Stimulated activated CD4-positive, alpha-beta T cell treated with anti-CD3 and anti-CD28 coated beads, Interleukin-1b, Interleukin-23, amount 100 ng/mL, for 4 hours (primary cell): ENCODE results near the gene CES5A.
"Not testable (repeated sequence)": the region's sequence is repeated elsewhere in the genome, so short reads cannot be mapped to it uniquely, and the experiment has no call there.

Source experiments
- DNase-seq, 2 donors: peaks; one replicate each; pipeline ENCODE4 v3.0.0-alpha.2; 2020; ENCODE audit warnings: low read depth in 2 of 2

The CES5A gene, protein sequence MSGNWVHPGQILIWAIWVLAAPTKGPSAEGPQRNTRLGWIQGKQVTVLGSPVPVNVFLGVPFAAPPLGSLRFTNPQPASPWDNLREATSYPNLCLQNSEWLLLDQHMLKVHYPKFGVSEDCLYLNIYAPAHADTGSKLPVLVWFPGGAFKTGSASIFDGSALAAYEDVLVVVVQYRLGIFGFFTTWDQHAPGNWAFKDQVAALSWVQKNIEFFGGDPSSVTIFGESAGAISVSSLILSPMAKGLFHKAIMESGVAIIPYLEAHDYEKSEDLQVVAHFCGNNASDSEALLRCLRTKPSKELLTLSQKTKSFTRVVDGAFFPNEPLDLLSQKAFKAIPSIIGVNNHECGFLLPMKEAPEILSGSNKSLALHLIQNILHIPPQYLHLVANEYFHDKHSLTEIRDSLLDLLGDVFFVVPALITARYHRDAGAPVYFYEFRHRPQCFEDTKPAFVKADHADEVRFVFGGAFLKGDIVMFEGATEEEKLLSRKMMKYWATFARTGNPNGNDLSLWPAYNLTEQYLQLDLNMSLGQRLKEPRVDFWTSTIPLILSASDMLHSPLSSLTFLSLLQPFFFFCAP

DNA sequence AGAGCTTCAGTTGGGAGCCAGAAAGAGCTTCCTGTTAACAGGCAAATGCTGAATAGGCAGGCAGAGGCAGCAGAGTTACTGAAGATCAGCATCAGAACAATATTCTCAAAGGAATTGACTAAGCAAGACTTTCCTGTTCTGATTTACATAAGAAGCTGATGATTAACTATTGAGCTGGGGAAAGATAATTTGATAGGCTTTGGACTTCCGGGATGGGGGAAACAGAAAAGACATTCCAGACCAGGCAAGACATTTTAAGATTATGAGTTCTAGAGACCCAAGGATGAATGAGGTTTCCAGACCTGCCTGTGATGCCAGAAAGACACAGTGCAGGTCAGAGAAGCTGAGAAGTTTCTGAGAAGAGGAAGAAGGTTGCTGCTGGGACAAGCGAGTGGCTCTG lies at the start of gene CES5A:
Gene CES5A, minus strand, starts transcription at position 101 of the 400 bp plus-strand sequence. CDS start 152 bp downstream, outside the sequence.
- DNase-seq, result no peak

DNA sequence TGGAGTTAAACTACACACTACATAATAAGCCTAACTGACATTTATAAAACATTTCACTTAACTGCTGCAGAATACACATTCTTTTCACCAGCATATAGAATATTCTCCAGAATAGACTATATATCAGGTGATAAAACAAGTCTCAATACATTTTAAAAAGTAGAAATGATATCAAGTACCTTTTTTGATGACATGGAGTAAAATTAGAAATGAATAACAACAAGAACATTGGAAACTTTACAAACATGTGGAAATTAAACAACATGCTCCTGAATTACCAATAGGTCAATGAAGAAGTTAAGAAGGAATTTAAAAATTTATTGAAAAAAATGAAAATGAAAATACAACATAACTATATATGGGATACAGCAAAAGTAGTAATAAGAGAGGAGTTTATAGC lies 47.5 kb upstream of the CES5A start:
- no peak for DNase-seq

DNA sequence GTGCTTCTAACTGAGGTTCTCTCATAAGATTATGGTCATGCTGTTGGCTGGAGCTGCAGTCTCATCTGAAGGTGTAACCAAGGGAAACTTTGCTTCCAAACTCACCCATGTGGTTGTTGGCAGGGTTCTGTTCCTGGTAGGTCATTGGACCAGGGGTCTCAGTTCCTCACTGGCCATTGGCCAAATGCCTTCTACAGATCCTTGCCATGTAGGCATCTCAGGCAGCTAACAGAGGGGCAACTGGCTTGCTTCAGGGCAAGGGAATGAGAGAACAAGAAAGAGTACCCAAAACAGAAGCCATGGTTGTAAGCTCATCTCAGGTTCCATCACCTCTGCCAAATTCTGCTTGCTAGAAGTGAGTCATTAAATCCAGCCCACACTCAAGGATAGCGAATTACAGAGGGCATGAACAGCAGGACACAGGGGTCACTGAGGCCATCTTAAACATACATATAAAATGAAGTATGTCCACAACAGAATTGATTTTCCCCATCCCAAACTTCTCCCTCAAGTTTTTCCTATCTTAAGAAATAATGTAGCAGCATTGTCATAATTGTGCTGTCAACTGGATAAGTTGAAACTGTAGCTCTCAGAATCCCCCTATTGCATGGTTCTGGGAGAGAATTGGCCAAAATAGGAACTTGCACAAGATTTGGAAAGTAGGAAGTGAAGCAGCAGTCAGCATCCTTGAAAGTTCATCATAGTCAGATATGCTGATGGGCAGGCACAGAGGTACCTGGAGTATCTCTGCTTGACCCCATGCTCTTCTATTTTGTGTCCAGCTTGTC lies 42.4 kb upstream of the CES5A start:
- no peak for DNase-seq

DNA sequence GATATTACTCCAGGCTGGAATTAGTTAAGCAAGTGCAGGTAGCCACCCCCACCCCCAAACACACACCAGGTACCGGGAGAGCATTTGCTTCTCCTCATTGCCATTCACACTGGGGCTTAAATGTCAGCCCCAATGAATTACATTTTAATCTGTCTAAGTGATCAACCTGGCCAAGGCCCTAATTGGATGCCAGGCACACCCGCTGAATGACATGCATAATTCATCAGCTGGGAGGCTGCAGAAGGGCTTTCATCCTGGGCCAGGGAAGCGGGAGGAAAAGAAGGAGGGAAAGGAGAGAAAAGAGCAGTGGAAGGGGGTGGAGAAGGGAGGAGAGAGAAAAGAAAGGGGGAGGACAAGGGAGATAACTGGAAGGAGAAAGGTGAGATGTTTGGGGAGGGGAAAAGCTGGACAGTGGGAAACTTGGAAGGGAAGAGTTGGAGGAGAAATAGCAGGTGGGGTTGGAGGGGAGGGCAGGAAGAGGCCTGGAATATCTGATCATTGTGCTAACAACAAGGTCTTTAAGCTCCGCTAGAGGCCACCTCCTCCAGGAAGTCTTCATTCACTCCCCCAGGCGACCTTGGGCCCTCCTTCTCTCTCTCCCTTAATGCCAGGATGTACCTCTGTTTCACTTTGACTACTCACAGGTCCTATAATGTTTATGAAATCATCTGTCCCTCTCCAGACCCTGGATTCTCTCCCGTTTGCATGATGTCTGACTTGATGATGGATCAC lies 40.1 kb upstream of the CES5A start:
- no peak for DNase-seq

DNA sequence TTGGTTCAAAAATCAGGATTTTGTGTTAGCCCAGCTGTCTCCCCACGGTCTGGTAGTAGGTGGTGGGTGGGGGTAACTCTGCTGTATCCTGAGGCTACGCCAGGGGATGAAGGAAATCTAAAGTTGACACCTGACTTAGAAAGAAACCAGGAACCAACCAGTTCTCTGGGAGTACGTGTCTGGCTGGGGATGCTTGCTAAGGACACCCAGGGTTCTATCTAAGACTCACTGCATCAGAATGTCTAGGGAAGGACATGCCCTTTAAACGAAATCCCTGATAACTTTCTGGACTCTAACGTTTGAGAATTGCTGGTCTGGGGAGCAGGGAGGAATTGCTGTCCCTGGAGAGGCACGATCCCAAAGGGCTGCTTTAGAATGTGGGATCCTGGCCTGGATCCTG lies 39.2 kb upstream of the CES5A start:
- no peak for DNase-seq

DNA sequence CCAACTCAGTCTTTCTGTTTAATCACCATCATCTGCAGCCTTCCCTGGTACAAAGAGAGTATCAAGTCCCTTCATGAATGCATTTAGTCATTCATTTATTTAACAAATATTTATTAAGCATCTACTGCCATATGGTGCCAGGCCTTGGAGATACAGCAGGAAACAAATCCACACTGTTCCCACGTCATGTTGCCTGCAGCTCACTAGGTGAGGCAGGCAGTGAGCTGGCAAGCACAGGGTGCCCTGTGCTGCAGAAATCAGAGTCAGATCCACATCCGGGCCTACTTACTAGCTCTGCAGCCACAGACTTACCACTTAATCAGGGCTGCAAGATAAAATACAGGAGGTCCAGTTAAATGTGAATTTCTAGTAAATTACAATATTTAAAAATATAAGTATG lies 38.5 kb upstream of the CES5A start:
- DNase-seq, result no peak

DNA sequence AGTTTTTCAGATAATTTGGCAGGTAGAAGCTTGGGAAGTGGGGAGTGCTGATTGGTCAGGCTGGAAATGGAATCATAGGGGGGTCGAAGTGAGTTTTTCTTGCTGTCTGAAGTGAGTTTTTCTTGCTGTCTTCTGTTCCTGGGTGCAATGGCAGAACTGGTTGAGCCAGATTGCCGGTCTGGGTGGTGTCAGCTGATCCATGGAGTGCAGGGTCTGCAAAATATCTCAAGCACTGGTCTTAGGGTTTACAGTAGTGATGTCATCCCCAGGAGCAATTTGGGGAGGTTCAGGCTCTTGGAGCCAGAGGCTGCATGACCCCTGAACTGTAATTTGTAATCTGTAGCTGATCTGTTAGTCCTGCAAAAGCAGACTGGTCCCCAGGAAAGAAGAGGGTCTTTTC lies 37.9 kb upstream of the CES5A start:
- DNase-seq, result not testable (repeated sequence)

DNA sequence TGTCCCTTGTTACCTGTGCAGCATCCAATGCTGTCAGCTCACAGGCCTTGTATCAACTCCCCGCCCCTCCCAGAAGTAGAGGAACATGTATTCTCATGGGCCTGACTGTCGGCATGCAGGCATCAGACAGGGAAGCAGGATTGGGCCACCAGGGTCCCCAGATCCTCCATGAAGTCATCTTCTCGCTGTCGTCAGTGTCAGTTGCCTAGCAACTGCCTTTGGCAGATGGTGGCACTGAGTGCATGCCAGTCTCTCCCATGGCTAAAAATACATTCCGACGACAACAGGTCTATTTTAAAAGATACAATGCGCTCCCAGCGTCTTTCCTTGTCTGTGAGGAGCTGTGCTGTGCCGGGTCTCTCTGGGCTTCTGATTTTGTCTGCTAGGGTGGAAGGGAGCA lies 36.8 kb upstream of the CES5A start:
- DNase-seq, result no peak

DNA sequence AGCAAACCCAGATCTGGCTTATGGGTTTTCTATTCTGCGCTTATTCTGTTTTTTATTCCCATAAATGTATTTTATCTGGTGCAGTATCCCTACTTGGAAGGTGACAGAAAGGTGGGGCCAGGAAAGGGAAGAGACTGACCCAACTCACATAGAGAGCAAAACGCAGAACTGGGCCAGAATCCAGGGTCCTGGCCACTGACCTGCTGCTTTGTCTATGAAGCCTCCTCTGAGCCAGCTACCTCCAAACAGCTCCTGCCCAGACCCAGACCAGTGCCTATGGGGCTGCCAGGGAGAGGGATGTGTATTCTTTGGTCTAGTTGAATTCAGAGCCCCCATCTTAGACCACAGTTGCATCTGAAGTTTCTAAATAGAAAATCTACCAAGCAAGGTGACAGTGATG lies 36.4 kb upstream of the CES5A start:
- no peak for DNase-seq

DNA sequence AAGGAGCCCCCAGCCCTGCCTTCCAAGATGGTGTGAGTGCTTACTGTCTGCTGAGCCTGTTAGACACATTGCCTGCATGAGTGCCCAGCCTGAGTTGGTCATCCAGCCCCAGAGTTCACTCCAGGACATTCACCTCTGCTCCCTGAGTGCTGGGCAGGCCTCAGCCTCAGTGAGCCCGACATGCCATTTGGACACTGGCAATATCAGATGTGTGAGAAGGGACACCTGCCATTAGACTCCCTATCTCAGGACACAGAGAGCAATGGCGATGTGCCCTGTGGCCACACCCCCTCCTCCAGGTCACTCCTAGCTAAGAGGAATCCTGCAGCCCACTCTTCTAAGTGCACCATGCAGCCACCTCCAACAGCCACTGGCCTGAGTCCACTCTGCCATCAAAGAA lies 34.7 kb upstream of the CES5A start:
- no peak for DNase-seq

DNA sequence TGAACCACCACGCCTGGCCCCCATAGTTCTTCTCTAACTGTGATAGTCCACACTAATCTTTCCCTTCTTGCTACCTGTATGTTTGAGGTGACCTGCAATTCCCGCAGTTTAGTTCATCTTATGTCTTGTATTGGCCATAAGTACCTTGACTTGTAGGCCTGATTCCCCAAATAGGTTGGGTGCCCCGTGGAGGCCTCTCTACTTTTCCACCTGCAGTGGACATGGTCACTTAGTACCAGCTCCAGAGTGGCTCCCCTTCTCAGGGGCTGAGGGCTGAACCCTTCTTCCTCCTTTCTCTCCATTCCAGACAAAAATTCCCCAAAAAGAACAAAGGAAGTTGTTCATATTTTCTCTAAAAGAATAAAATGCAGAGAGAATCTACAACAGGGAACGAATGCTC lies 33.5 kb upstream of the CES5A start:
- DNase-seq, result no peak

DNA sequence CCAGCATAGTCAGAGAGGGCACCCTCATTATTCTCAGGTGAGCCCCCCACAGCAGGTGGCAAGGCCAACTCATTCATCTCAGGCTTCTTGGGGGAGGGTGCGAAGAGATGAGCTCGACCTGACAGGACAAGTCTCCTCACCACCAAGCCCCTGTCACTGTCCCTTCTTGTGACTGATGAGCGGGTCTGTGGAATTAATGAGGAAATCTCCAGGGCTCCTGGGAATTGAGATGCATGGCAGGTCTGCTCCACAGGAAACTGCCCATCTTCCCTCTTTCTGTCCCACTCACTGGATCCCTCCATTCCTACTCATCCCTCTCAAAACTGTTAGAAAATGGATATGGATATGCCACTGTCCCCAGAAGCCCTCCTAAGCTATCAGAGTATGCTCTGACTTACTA lies 32.5 kb upstream of the CES5A start:
- no peak for DNase-seq

DNA sequence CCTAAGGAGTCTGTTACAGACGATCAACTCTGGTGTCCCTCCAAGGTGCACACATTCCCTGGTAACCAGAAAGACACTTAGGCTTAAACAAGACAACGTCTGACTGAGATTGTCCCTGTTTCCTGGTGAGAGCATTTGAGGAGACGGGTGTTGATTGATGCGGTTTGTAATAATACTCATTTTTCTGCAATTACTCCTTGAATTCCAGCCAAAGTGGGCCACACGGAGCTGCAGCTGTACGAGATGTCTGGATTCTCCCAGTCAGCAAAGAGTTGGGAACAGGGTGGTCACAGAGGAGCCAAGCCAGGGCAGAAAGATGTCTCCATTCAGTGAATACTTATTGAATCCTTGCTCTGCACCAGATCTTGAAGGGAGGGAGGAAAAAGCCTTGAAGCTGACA lies 30.9 kb upstream of the CES5A start:
- no peak for DNase-seq

DNA sequence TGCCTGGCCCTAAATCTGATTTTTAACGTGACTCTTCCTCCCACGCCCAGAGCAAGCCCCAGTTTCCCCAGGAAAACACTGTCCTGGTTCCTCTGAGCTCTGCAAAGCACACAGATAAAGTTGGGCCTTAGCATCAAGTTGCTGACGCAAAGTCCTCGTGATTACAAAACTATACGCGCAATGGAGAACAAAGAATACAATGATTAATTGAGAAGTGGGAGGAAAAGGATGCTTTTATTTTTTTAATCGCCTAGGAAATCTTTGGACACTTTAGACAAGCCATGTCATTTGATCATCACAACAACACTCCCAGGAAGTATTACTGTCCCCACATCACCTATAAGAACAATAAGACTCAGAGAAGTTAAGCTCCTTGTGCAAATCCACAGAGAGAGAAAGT lies 30.5 kb upstream of the CES5A start:
- no peak for DNase-seq

DNA sequence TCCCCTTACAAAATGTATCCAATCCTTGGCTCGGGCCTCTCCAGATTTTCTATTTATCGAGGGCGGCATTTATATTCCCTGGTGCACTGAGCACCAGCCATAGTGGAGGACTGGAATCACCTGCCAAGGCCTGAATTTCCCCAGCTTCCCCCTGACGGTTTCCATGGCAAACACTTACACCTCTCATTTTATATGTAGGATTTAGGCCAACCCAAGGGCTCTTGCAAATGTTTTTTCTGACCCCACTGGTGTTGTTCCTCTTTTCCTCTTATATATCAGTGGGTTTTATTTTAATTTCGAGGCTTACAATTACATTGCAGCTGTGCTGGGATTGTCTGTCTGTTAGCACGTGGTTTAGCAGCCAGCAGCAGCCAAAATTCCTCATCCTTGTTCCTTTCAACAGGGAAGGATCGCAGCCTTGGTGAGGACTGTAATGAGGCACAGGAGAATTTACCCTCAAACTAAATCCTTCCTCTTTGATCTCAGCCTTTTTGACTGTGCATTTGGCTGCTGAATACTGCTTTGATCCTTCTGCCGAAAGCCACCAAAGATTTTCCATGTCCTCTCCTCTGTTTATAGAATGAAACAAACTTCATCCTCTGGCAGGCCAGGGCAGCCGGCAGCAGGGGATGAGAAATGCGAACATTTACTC lies 26.5 kb upstream of the CES5A start:
- DNase-seq, result no peak

DNA sequence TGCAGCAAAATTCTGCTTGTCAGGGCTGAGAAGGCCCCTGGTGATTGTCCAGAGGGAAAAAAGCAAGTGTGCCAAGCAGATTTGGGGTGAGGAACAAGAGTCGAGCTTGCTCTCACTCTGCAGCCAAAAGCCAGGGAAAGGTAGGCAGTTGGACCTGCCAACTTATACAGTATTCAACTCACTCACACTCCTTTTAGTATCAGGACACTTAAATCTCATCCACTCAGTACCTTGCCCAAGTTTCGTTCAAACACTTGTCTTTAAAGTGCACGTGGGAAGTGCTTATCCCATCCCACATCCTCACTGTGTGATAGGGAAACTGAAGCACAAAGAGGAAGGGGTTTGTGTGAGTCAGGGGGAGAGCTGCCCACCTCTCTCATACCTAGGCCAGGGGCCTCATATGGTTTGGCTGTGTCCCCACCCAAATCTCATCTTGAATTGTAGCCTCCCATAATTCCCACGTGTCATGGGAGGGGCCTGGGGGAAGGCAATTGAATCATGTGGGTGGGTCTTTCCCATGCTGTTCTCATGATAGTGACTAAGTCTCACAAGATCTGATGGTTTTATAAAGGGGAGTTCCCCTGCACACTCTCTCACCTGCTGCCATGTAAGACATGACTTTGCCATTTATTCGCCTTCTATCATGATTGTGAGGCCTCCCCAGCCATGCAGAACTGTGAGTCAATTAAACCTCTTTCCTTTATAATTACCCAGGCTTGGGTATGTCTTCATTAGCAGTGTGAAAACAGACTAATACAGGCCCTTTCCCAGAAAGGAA lies 25.6 kb upstream of the CES5A start:
- DNase-seq, result no peak

DNA sequence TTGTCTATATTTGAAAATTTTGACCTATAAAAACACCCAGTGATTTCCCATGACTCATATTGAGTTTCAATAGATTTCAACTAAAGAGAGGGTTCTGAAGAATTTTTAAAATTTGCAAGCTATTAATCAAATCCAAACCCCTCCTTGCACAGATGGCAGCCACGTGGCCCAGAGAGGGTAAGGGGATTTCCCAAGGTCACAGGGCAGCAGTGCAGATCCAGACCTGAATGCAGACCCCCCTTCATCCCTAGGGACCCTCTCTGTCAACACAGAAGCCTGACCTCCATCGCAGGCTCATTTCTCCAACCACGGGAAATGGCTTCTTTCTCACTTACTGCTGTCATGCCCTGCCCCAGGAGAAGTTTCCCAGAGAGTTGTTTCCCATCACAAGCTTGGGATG lies 24.7 kb upstream of the CES5A start:
- DNase-seq, result no peak

DNA sequence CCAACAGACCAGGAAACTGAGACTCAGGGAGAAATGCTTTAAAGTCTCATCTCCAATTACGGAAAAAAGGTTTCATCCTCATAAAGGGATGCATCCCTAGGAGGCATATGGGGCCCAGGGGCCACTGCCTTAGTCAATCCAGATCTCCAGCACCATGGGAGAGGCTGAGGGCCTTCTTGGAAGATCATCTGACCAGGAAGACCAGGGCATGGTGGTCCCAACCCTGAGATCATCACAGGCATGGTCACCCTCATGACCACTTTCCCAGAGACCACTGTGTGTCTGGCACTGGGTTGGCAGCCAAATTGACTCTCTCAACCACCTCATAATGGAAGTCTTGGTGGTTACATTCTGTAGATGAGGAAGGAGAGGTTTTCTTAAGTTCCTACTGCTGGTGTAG lies 23.4 kb upstream of the CES5A start:
- no peak for DNase-seq

DNA sequence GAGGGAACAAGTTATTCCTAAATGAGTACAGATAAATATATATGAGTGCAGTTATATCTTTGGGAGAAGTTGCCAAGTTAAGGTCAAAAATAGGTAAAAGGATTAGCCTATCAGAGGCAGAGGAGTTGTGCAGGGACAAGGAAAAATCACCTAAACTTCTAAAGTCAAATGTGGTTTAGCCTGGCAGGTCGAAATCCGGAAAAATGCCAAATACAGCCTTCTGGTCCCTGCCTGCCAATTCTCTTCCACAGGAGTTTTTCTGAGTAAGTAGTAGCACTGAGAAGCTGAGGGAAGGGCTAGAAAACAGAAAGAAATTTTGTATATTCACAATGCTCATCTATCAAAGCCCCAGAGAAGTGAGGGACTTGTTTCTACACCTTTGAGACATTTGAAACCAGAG lies 17.6 kb upstream of the CES5A start:
- DNase-seq, result no peak

DNA sequence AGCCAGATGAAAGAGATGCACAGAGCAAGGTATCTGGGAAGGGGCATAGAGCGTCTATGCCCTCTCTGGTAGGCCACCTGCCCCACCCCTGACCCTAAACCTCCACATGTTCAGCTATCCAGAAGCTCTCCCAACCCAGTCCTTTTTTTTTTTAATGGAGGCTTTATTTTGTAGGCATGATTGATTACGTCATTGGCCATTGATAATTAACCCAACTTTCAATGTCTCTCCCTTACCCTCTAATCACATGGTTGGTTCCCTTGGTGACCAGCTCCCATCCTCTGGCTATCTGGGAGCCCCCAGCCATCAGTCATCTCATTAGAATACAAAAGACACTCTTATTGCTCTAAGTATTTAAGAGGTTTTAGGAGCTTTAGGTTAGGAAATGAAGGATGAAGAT lies 14.3 kb upstream of the CES5A start:
- DNase-seq, result no peak

DNA sequence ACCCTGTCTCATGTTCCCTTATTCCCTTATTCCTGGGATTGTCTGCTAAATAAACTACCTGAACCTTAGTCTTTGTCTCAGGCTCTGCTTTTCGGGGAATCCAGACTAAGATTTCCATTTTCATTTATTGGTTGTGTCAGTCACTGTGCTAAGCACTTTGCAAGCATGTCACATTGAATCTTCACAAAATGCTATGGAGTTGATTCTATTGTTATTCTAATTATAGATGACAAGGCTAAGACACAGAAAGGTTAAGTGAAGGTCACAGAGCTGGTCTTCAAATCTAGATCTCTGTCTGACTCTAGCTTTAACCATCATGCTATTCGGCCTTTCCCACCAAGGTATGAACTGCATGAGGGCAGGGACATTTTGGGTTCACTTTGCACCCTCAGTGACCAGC lies 13.4 kb upstream of the CES5A start:
- no peak for DNase-seq
